ENCODE measurements around the gene RNF225. TPM values are rescaled to one million over a fixed set of nuclear protein-coding genes. Genes with fewer than 3 reads are reported as not detected.

Gene RNF225
- total RNA-seq, 2 donors from 2014 or later = not detected

GRCh38 chr19:58356766-58357480 is 38.5 kb upstream of the RNF225 start:
- Histone ChIP-seq H3K9me3 (no peaks in the 10 kb centered on the region), H3K36me3 (no peaks in the 10 kb centered on the region), H3K4me3 (peak overlapping the region; percentile 52), H3K4me1 (ENCODE audit: control insufficient read depth in 1 of 2, low read depth in 2 of 2) (peaks cover 5 to 6% of the 10 kb centered on the region in 2 donors), H3K27ac (no peak overlapping the region), H3K27me3 (replicated peaks; ENCODE audit: insufficient read depth) (no peaks in the 10 kb centered on the region)
- ATAC-seq (ENCODE audit: insufficient number of reproducible peaks, low FRiP score, low read depth) (no peak), DNase-seq (ENCODE audit: low spot score) (no peak)
- no peak for TF ChIP-seq CTCF (IDR thresholded peaks at IDR 0.05)

GRCh38 chr19:58357481-58358145 is 37.8 kb upstream of the RNF225 start:
- no peaks in the 10 kb centered on the region for H3K27me3 ChIP-seq (replicated peaks; ENCODE audit: insufficient read depth)
- no peak for TF ChIP-seq CTCF (IDR thresholded peaks at IDR 0.05)

GRCh38 chr19:58361900-58362271 is 33.6 kb upstream of the RNF225 start:
- TF ChIP-seq CTCF (IDR thresholded peaks at IDR 0.05) = no peak
- no peaks in the 10 kb centered on the region for H3K9me3 ChIP-seq
- peak overlapping the region; percentile 85 to 97 for H3K27ac ChIP-seq
- peaks cover 5 to 6% of the 10 kb centered on the region in 2 donors for H3K4me1 ChIP-seq (ENCODE audit: control insufficient read depth in 1 of 2, low read depth in 2 of 2)
- H3K36me3 ChIP-seq = no peaks in the 10 kb centered on the region
- no peaks in the 10 kb centered on the region for H3K27me3 ChIP-seq (replicated peaks; ENCODE audit: insufficient read depth)
- DNase-seq (ENCODE audit: low spot score) = no peak
- ATAC-seq (ENCODE audit: insufficient number of reproducible peaks, low FRiP score, low read depth) = peak; percentile 5
- peak overlapping the region; percentile 72 for H3K4me3 ChIP-seq

More at GRCh38 chr19:58357481-58358145, 37.8 kb upstream of the RNF225 start:
- Histone ChIP-seq H3K4me1 (ENCODE audit: control insufficient read depth in 1 of 2, low read depth in 2 of 2) (peaks cover 5 to 6% of the 10 kb centered on the region in 2 donors), H3K36me3 (no peaks in the 10 kb centered on the region), H3K27ac (no peak overlapping the region), H3K9me3 (no peaks in the 10 kb centered on the region), H3K4me3 (no peak overlapping the region)
- no peak for DNase-seq (ENCODE audit: low spot score)
- ATAC-seq (ENCODE audit: insufficient number of reproducible peaks, low FRiP score, low read depth) = no peak

GRCh38 chr19:58362272-58362994 is 33.0 kb upstream of the RNF225 start, which contains the start of gene ZNF497:
Gene ZNF497, minus strand, starts transcription at chr19:58362751. Its CDS starts 5,116 bp downstream, at chr19:58357635.
- ATAC-seq (ENCODE audit: insufficient number of reproducible peaks, low FRiP score, low read depth) = peak; percentile 94
- H3K4me3 ChIP-seq = peak within 1 kb of the TSS; percentile 72
- peaks cover 5 to 6% of the 10 kb centered on the region in 2 donors for H3K4me1 ChIP-seq (ENCODE audit: control insufficient read depth in 1 of 2, low read depth in 2 of 2)
- no peaks in the 10 kb centered on the region for H3K36me3 ChIP-seq
- no peaks in the 10 kb centered on the region for H3K9me3 ChIP-seq
- peak; percentile 12 for TF ChIP-seq CTCF (IDR thresholded peaks at IDR 0.05)
- H3K27ac ChIP-seq = peak within 1 kb of the TSS; percentile 85 to 97
- DNase-seq (ENCODE audit: low spot score) = peak; percentile 82
- H3K27me3 ChIP-seq (replicated peaks; ENCODE audit: insufficient read depth) = no peaks in the 10 kb centered on the region

- no peaks in the 10 kb centered on the region for H3K36me3 ChIP-seq
- DNase-seq (ENCODE audit: low spot score) = no peak
- H3K4me3 ChIP-seq = no peak overlapping the region
- no peak for TF ChIP-seq CTCF (IDR thresholded peaks at IDR 0.05)
- ATAC-seq (ENCODE audit: insufficient number of reproducible peaks, low FRiP score, low read depth) = no peak
- no peaks in the 10 kb centered on the region for H3K27me3 ChIP-seq (replicated peaks; ENCODE audit: insufficient read depth)
- no peak overlapping the region for H3K27ac ChIP-seq
- H3K4me1 ChIP-seq (ENCODE audit: control insufficient read depth in 1 of 2, low read depth in 2 of 2) = peaks cover 5 to 6% of the 10 kb centered on the region in 2 donors
- H3K9me3 ChIP-seq = no peaks in the 10 kb centered on the region
These were observed 31.3 kb upstream of the RNF225 start for GRCh38 chr19:58364146-58364545.

Data from thoracic aorta (tissue), 2 donors.